Neural crest cell (in vitro differentiated cells): ENCODE data around the gene LSM12. TPM values are rescaled to one million over a fixed set of nuclear protein-coding genes. Genes with fewer than 3 reads are reported as not detected.
A peak's percentile ranks its signal among the peaks of the same experiment; 100 is the strongest.

Source experiments
- DNase-seq: peaks from one replicate; pipeline ENCODE4 v3.0.0; 2021; ENCODE audit warnings: low read depth, mixed read lengths, low spot score
- H3K27ac Mint-ChIP-seq: one replicate; pipeline ENCODE4 v1.8.0; 2021; ENCODE audit warnings: mild to moderate bottlenecking, mixed read lengths; ENCODE audit not compliant: unreplicated experiment
- H3K27me3 Mint-ChIP-seq: 2 replicates; pipeline ENCODE4 v1.8.0; 2021; ENCODE audit warnings: low read depth, mild to moderate bottlenecking, mixed read lengths
- H3K36me3 Mint-ChIP-seq: 2 replicates; pipeline ENCODE4 v1.8.0; 2021; ENCODE audit warnings: low read depth, mild to moderate bottlenecking, mixed read lengths
- H3K4me1 Mint-ChIP-seq: 2 replicates; pipeline ENCODE4 v1.8.0; 2021; ENCODE audit warnings: mixed read lengths
- H3K4me3 Mint-ChIP-seq: one replicate; pipeline ENCODE4 v1.8.0; 2021; ENCODE audit warnings: mild to moderate bottlenecking, mixed read lengths
- H3K9me3 Mint-ChIP-seq: 2 replicates; pipeline ENCODE4 v1.8.0; 2021; ENCODE audit warnings: mixed read lengths
- CTCF ChIP-seq: fragments of 200-600 bp; sonication (generic); conservative IDR thresholded peaks from 2 replicates; pipeline ENCODE4 v1.5.0; 2021; ENCODE audit warnings: antibody characterized with exemption, mild to moderate bottlenecking
- total RNA-seq: library from RNA; stranded (reverse); gene quantifications from 2 replicates; pipeline ENCODE4 v1.2.1, GENCODE V29; 2021

The LSM12 gene
- total RNA-seq, 1 donor from 2014 or later = 60.9 TPM

DNA sequence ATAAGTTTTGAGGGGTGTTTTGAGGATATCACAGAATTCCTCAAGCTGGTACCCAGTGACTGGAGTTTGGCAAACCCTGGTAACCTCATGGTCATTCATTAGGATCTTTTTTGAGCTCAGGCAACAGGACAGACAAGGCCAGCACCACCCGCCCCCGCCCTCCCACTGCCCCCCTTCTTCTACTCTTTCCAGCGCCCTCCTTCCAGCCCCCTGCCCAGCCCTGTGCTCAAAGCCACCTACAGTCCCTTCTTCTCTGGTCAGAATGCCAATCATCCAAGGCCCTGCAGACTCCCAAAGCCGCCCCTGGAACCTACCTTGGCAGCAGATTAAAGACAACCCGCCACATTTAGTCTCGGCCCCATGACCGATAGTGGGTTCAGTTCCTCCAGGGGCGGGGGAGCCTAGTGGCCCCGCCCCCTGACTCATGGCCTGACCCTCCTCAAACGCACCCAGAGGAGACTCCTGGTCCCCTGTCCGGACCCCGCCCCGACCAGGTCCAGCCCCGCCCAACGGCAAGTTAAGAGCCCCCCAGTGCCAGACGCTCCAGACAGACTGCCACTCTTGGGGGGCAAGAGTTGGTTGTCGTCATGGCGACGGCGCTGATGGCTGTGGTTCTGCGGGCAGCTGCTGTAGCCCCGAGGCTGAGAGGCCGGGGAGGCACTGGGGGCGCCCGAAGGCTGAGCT lies 62.3 kb downstream of the LSM12 start, which contains the start of gene NAGS:
NAGS (plus strand) TSS at position 546 of the 684 bp plus-strand sequence; CDS start at position 588, 42 bp downstream.
- Mint-ChIP-seq H3K36me3 (no peaks in the 10 kb centered on the region), H3K4me3 (peak within 1 kb of the TSS; percentile 79), H3K9me3 (no peaks in the 10 kb centered on the region), H3K4me1 (peaks cover 17% of the 10 kb centered on the region), H3K27ac (no peak within 1 kb of the TSS), H3K27me3 (peaks cover 81% of the 10 kb centered on the region)
- DNase-seq = no peak
- TF ChIP-seq CTCF = no peak

DNA sequence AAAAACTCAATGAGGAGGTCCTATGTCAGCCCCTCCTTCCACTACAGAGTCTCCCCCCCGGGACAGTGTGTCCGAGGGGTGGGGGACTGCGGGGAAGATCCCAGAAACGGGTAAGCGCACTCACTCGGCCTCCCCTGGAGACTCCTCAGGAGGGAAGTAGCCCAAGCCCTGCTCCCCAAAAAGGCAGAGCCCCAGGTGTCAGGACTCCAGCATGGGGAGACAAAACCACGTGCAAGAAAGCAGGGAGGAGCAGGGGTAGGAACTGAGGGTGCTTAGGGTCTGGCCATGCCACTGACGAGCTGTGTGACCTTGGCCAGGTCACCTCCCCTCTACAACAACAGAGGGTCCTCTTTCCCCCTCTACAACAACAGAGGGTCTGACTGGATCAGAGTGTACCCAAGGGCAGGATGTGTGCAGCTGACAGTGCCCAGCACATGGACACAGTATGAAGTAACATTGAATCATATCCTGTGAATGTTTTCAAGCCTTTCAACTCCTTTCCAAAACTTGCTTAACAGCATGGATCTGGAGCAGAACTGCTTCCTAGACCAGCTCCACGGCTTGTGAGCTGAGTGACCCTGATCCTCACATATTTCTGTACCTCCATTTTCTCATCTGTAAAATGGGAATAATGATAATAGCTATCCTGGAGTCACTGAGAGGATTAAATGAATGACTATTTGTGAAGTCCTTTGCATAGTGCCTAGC lies 64.2 kb downstream of the LSM12 start:
- H3K27ac Mint-ChIP-seq = no peak overlapping the region
- H3K27me3 Mint-ChIP-seq = peaks cover 80% of the 10 kb centered on the region
- H3K9me3 Mint-ChIP-seq = no peaks in the 10 kb centered on the region
- DNase-seq = no peak
- H3K4me3 Mint-ChIP-seq = no peak overlapping the region
- no peak for TF ChIP-seq CTCF
- H3K36me3 Mint-ChIP-seq = no peaks in the 10 kb centered on the region
- H3K4me1 Mint-ChIP-seq = peaks cover 7% of the 10 kb centered on the region

- Mint-ChIP-seq H3K27me3 (peaks cover 73% of the 10 kb centered on the region), H3K4me3 (peak overlapping the region; percentile 27), H3K9me3 (no peaks in the 10 kb centered on the region), H3K36me3 (no peaks in the 10 kb centered on the region), H3K4me1 (peaks cover 6% of the 10 kb centered on the region), H3K27ac (no peak overlapping the region)
- no peak for TF ChIP-seq CTCF
- DNase-seq = no peak
These were observed 65.0 kb downstream of the LSM12 start for GRCh38 chr17:44001461-44001920.

DNA sequence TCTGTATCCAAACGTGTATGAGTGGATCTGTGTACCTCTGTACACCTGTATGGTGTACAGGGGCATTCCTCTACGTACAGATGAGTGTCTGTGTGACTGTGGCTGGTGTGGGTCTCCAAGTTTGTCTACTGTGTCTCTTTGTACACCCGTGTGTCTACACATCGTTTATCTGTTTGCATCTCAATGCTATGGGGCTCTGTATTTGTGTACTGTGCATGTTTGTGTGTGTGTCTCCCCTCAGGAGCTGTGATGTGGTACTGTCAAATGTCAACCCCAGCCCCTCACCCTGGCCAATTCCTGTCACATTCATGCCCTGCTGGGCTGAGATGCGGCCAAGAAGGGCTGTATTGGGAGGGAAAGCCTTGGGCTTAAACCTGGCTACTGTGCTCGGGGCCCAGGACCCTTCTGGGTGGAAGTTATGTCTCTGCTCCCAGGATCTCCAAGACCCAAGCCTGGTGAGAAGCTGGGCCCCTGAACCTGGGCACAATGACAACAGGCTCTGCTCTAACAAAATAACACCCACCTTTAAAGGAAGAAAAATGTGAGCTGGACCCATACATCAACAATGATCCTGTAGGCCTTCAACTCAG lies 65.5 kb downstream of the LSM12 start:
- H3K27ac Mint-ChIP-seq = no peak overlapping the region
- no peak overlapping the region for H3K4me3 Mint-ChIP-seq
- DNase-seq = no peak
- peaks cover 1% of the 10 kb centered on the region for H3K4me1 Mint-ChIP-seq
- peaks cover 70% of the 10 kb centered on the region for H3K27me3 Mint-ChIP-seq
- no peak for TF ChIP-seq CTCF
- H3K9me3 Mint-ChIP-seq = no peaks in the 10 kb centered on the region
- no peaks in the 10 kb centered on the region for H3K36me3 Mint-ChIP-seq

DNA sequence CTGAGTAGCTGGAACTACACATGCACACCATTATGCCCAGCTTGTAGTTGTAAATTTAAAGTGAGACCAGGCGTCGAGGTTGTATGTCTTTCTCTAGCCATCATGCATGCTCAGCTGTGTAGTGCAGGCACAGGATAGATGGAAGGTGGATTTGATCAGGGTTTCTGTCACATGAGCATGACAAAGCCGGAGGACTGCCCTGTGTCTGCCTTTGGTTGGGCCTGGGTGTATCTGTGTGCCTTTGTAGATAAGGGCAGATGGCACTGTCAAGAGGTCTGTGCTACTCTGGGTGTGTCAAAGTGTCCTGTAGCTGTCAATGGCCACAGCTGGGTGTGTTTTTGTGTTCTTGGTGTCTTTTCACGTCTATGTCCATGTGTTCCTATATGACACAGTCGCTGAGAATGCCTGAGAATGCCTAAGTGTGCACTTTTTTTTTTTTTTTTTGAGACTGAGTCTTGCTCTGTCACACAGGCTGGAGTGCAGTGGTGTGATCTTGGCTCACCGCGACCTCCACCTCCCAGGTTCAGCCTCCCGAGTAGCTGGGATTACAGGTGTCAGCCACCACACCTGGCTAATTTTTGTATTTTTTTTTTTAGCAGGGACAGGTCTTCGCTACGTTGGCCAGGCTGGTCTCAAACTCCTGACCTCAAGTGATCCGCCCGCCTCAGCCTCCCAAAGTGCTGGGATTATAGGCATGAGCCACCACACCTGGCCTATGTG lies 66.2 kb downstream of the LSM12 start:
- no peak for DNase-seq
- TF ChIP-seq CTCF = no peak
- no peak overlapping the region for H3K27ac Mint-ChIP-seq
- H3K4me1 Mint-ChIP-seq = no peaks in the 10 kb centered on the region
- no peaks in the 10 kb centered on the region for H3K9me3 Mint-ChIP-seq
- H3K4me3 Mint-ChIP-seq = no peak overlapping the region
- peaks cover 68% of the 10 kb centered on the region for H3K27me3 Mint-ChIP-seq
- no peaks in the 10 kb centered on the region for H3K36me3 Mint-ChIP-seq
